Stimulated activated CD8-positive, alpha-beta memory T cell treated with anti-CD3 and anti-CD28 coated beads, Interleukin-4, amount 100 ng/mL, for 1 hour (primary cell): ENCODE data around the gene MTA3.
"Not testable (repeated sequence)": the region's sequence is repeated elsewhere in the genome, so short reads cannot be mapped to it uniquely, and the experiment has no call there.

ENCODE experiments used
- DNase-seq, 2 donors: peaks; one replicate each; pipeline ENCODE4 v3.0.0-alpha.2; 2020; ENCODE audit warnings: low read depth in 2 of 2, low spot score in 1 of 2

Gene MTA3

GRCh38 chr2:42567364-42567763 is 1.1 kb upstream of the MTA3 start:
- DNase-seq, result no peak

GRCh38 chr2:42567806-42568400 is 529 bp upstream of the MTA3 start:
- no peak for DNase-seq

GRCh38 chr2:42569116-42569711 is 782 bp downstream of the MTA3 start:
- DNase-seq, result no peak

- no peak for DNase-seq
Measured at GRCh38 chr2:42569883-42570282, 1.5 kb downstream of the MTA3 start.

GRCh38 chr2:42572297-42573081 is 4.1 kb downstream of the MTA3 start:
- DNase-seq, result no peak

- no peak for DNase-seq
Measured at GRCh38 chr2:42573256-42573655, 4.8 kb downstream of the MTA3 start.

GRCh38 chr2:42575458-42576064 is 7.1 kb downstream of the MTA3 start:
- no peak for DNase-seq

- DNase-seq, result no peak
Measured at GRCh38 chr2:42578621-42579020, 10.2 kb downstream of the MTA3 start.

GRCh38 chr2:42581257-42581656 is 12.8 kb downstream of the MTA3 start:
- DNase-seq, result no peak

GRCh38 chr2:42584628-42585027 is 16.2 kb downstream of the MTA3 start:
- not testable (repeated sequence) for DNase-seq

- no peak for DNase-seq
Measured at GRCh38 chr2:42585779-42586178, 17.3 kb downstream of the MTA3 start.

- no peak for DNase-seq
Measured at GRCh38 chr2:42587526-42588117, 19.2 kb downstream of the MTA3 start.

GRCh38 chr2:42588121-42588520 is 19.7 kb downstream of the MTA3 start:
- DNase-seq, result no peak

GRCh38 chr2:42590176-42590575 is 21.7 kb downstream of the MTA3 start:
- no peak for DNase-seq

- DNase-seq, result no peak
Measured at GRCh38 chr2:42593282-42593681, 24.9 kb downstream of the MTA3 start.

- DNase-seq, result no peak
Measured at GRCh38 chr2:42598656-42599055, 30.2 kb downstream of the MTA3 start.

GRCh38 chr2:42601076-42601475 is 32.6 kb downstream of the MTA3 start:
- DNase-seq, result no peak

- DNase-seq, result no peak
Measured at GRCh38 chr2:42602218-42602875, 33.9 kb downstream of the MTA3 start.

- DNase-seq, result no peak
Measured at GRCh38 chr2:42602876-42603219, 34.4 kb downstream of the MTA3 start.

- not testable (repeated sequence) for DNase-seq
Measured at GRCh38 chr2:42604341-42604867, 36.0 kb downstream of the MTA3 start.

- not testable (repeated sequence) for DNase-seq
Measured at GRCh38 chr2:42606166-42606565, 37.7 kb downstream of the MTA3 start.
